ENCODE results near the gene PI4K2A. TPM values are rescaled to one million over a fixed set of nuclear protein-coding genes. Genes with fewer than 3 reads are reported as not detected.

Gene PI4K2A
- total RNA-seq, 6 experiments from 2014 or later, result 6.2 to 18.1 (median 11.4) TPM

DNA sequence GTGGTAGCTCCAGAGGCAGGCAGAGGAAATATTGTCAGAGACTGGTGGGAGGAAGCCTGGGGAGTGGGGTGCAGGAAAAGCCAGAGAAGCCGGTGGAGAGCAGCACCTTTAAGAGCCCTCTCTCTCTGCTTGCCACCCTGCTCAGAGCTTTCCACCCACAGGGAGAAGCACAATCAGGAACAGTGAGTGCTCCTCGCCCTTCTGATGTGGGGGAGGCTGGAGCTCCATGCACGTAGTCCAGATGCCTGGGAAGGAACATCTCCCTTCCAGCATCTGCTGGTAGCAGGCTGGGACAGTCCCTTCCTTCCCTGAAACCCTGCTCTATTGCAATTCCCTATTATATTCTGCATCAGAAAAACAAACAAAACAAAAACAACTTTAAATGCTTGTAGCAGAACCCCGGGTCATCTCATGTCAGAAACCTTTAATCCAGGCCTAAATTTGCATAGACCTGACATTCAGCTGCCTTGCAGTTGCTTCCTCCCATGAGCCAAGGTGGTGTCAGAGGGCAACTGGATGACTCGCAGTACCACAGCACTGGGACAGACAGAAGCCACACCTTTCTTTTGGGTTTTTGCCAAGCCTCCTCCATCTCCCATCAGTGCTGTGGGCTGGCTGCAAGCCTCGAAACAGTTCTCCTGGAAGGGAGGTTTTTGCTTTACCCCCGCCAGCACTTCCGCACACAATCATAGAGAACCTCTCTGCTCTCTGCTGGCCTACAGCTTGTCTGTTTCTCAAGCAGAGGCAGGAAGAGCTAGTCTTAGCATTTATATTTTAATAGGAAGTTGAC lies 33.5 kb downstream of the PI4K2A start:
- ATAC-seq (peak; percentile 42 to 72 (median 53)), DNase-seq (peak in 1 of 3 donors; percentile 67)
- H3K4me3 ChIP-seq, result no peak overlapping the region
- 59% methylated on average over 6 of the region's 8 CpGs for WGBS (ENCODE audit: insufficient coverage, low coverage, low lambda C conversion rate, missing lambda C conversion rate)
- H3K36me3 ChIP-seq, result peaks cover 0 to 43% (median 23%) of the 10 kb centered on the region in 4 donors
- intact Hi-C loops (cut with DNase I), result loop anchor here in 1 of 2 donors (10.0 kb wide), 1 partner anchor 61 kb away; the partner anchor contains the start of gene ZFYVE27
- no peak overlapping the region for H3K27ac ChIP-seq
- peaks cover 0 to 8% (median 0%) of the 10 kb centered on the region in 4 donors for H3K4me1 ChIP-seq
- no peak for TF ChIP-seq POLR2A (IDR thresholded peaks at IDR 0.05)
- TF ChIP-seq CTCF (IDR thresholded peaks at IDR 0.05), result no peak
- no peaks in the 10 kb centered on the region for H3K27me3 ChIP-seq
- no peaks in the 10 kb centered on the region for H3K9me3 ChIP-seq

DNA sequence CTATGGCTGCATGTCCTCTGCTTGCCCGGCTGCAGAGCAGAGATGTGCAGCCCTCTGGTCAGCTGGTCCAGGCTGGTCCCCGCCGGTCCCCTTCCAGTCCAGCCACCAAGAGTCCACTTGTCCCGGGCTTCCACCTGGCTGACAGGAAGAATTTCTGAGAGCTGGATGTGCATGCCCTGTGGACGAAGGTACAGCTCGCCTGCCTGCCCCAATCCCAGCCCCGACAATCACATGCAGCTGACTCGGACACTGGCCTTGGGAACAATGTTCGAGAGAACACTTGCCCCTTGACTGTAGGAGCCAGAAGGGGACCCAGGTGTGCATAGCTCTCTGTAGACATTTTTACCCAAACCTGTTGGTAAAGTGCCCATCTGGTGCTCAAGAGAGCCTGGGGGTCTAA lies 34.8 kb downstream of the PI4K2A start:
- Histone ChIP-seq H3K36me3 (peaks cover 0 to 51% (median 27%) of the 10 kb centered on the region in 4 donors), H3K4me3 (no peak overlapping the region), H3K27ac (no peak overlapping the region), H3K4me1 (peaks cover 0 to 8% (median 0%) of the 10 kb centered on the region in 4 donors), H3K27me3 (no peaks in the 10 kb centered on the region), H3K9me3 (no peaks in the 10 kb centered on the region)
- DNase-seq, result no peak
- no peak for ATAC-seq
- intact Hi-C loops (cut with DNase I), result loop anchor here in 1 of 2 donors (10.0 kb wide), 1 partner anchor 60 kb away; the partner anchor contains the start of gene ZFYVE27
- TF ChIP-seq POLR2A (IDR thresholded peaks at IDR 0.05) (no peak), CTCF (IDR thresholded peaks at IDR 0.05) (no peak)
- WGBS (ENCODE audit: insufficient coverage, low coverage, low lambda C conversion rate, missing lambda C conversion rate), result no CpG with 5 or more reads among the region's 9 CpGs

DNA sequence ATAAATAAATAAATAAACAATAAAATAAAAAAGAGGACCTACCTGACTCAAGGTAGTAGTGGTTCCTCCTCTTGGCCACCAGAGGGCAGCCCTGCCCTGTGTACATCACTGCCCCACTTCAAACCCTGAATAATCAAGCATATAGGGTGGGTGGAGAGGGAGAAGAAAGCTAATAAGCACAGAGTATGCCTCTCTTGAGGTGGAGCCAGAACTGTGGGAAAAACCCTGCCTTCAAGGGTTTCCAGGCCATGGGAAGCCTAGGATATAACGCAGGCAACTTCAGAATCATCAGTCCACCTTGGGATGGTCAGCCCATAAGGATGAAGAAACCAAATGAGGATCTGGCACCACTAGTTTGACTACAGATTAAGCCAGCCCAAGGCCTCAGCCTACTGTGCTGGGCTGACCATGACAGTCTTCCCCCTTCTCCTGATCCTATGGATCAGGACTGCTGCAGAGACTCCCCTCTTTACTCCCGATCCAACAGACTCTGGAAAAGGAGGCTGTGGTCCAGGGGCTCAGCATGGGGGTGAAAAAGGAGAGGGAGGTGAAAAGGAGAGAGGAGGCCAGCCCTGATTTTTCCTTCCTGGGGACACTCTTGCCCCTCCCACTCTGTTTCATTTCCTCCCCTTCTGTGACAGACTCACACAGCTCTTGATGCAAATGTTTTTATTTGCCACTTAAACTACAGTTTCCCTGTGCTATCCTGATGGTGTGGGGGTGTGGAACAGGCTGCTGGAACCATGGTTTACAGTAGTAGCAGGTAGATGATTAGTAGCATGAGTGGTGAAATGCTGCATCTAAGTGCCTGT lies 36.5 kb downstream of the PI4K2A start:
- Histone ChIP-seq H3K9me3 (no peaks in the 10 kb centered on the region), H3K27ac (no peak overlapping the region), H3K4me1 (peaks cover 0 to 10% (median under 1%) of the 10 kb centered on the region in 4 donors), H3K4me3 (no peak overlapping the region), H3K27me3 (no peaks in the 10 kb centered on the region), H3K36me3 (peaks cover 0 to 51% (median 27%) of the 10 kb centered on the region in 4 donors)
- TF ChIP-seq CTCF (IDR thresholded peaks at IDR 0.05) (peak; percentile 70 to 93 (median 91)), POLR2A (IDR thresholded peaks at IDR 0.05) (peak; percentile 13)
- 100% methylated on average over 1 of the region's 2 CpGs for WGBS (ENCODE audit: insufficient coverage, low coverage, low lambda C conversion rate, missing lambda C conversion rate)
- intact Hi-C loops (cut with DNase I), result loop anchor here in 1 of 2 donors (10.0 kb wide), 1 partner anchor 58 kb away; the partner anchor contains the start of gene ZFYVE27
- DNase-seq (no peak), ATAC-seq (peak; percentile 80 to 85 (median 82))

GRCh38 chr10:97679594-97679993 lies 39.1 kb downstream of the PI4K2A start:
- intact Hi-C loops (cut with DNase I), result loop anchor here in 1 of 2 donors (10.0 kb wide), 1 partner anchor 55 kb away; the partner anchor contains the start of gene ZFYVE27
- Histone ChIP-seq H3K27ac (no peak overlapping the region), H3K4me3 (no peak overlapping the region), H3K27me3 (no peaks in the 10 kb centered on the region), H3K4me1 (peaks cover 0 to 32% (median 12%) of the 10 kb centered on the region in 4 donors), H3K36me3 (peaks cover 0 to 45% (median 25%) of the 10 kb centered on the region in 4 donors), H3K9me3 (no peaks in the 10 kb centered on the region)
- DNase-seq (no peak), ATAC-seq (no peak)
- 84% methylated on average over 6 of the region's 16 CpGs for WGBS (ENCODE audit: insufficient coverage, low coverage, low lambda C conversion rate, missing lambda C conversion rate)
- TF ChIP-seq CTCF (IDR thresholded peaks at IDR 0.05) (no peak), POLR2A (IDR thresholded peaks at IDR 0.05) (no peak)

All from right lobe of liver (tissue), 6 donors.